Thyroid gland (tissue), 4 donors: ENCODE results near the gene NRM. TPM values are rescaled to one million over a fixed set of nuclear protein-coding genes. Genes with fewer than 3 reads are reported as not detected.

ENCODE experiments used
- DNase-seq, 2 donors: peaks; one replicate each; pipeline ENCODE4 v3.0.0-alpha.2; 2019
- H3K27ac ChIP-seq, 3 donors: fragments of 200-600 bp; sonication (generic); 1 replicate in 2 of 3; 2 replicates in 1 of 3; pipeline ENCODE4 v1.5.1; 2016 to 2019; ENCODE audit warnings: mild to moderate bottlenecking in 1 of 3, moderate library complexity in 1 of 3
- H3K27me3 ChIP-seq: fragments of 200-600 bp; sonication (generic); one replicate; pipeline ENCODE4 v1.5.1; 2019
- H3K36me3 ChIP-seq, 2 donors: fragments of 200-600 bp; sonication (generic); one replicate each; pipeline ENCODE4 v1.5.1; 2016 to 2019
- H3K4me1 ChIP-seq, 2 donors: fragments of 200-600 bp; sonication (generic); one replicate each; pipeline ENCODE4 v1.5.1; 2017 to 2019
- H3K4me3 ChIP-seq, 3 donors: fragments of 200-600 bp; sonication (generic); replicated peaks in 1 of 3; 1 replicate in 2 of 3; 2 replicates in 1 of 3; pipeline ENCODE4 v1.5.1; 2016; ENCODE audit warnings: mild to moderate bottlenecking in 1 of 3
- H3K9me3 ChIP-seq: fragments of 200-600 bp; sonication (generic); one replicate; pipeline ENCODE4 v1.5.1; 2017
- POLR2A ChIP-seq, 2 donors: fragments of 450-650 bp; IDR thresholded peaks; one replicate each; pipeline ENCODE4 v1.6.1; 2017; ENCODE audit warnings: antibody characterized with exemption in 2 of 2, mild to moderate bottlenecking in 2 of 2, moderate library complexity in 1 of 2
- WGBS, 2 donors: methylation state at CpG; one replicate each; pipeline ENCODE4 v1.1.5; 2017; 5-methylcytosine and 5-hydroxymethylcytosine counted together
- intact Hi-C: fragments of 100-400 bp; cut with DNase I; formaldehyde crosslinking; loops from one replicate; pipeline ENCODE4 v1.15.1; 2023
- total RNA-seq, 4 donors: library from RNA; depleted of rRNA; stranded (reverse); fragments of >200 nt; gene quantifications; one replicate each; pipeline ENCODE4 v1.2.3, GENCODE V29; 2016
- TF ChIP-seq, protein P1 (sequence below), 6 experiments: fragments of 200-600 bp in 3 of 6; fragments of 450-650 bp in 3 of 6; sonication (generic) in 3 of 6; IDR thresholded peaks; one replicate each; pipeline ENCODE4 v1.5.1; 2016 to 2019; ENCODE audit warnings: antibody characterized with exemption in 6 of 6, mild to moderate bottlenecking in 2 of 6, inconsistent platforms in 1 of 6, moderate library complexity in 1 of 6

NRM gene
- total RNA-seq, 4 donors from 2014 or later, result 3.5 to 8.3 (median 5.7) TPM

DNA sequence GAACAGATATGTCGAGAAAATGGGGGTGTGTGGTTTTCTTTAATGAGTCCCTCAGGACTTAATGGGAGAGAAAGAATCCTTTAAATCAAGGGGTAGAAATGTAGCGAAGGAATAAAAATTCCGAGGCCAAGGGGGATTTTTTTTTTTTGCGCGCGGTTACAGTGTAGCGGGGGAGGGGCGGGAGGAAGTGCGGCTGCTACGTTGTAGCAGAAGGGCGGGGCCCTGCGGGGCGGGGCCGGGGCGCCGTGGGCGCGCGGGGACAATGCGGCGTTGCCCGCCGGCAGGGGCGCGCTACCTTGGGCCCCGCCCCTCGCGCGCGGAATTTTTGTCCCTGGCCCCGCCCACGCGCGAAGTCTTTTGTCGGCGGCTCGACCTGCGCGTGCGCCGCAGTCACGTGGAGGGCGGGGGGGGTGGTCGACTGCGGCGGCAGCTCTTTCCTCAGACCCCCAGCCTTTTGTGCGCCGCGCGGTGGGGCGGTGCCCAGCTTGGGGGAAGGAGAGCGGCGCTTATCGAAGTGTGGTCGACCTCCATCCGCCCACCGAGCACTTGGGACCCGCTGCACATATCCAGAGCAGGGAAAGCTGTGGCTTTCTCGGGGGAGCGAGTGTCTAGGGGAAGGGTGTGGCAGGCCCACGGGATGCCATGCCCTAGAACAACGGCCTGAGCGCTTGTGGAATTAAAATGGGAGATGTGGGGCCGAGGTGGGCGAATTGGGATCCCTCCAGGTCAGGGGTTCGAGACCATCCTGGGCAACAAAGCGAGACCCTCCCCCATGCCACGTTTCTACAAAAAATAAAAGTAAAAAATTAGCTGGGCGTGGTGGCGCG is 30.6 kb upstream of the NRM start:
- 3 to 6% methylated on average over 22 to 33 of the region's 71 CpGs for WGBS, 2 donors

DNA sequence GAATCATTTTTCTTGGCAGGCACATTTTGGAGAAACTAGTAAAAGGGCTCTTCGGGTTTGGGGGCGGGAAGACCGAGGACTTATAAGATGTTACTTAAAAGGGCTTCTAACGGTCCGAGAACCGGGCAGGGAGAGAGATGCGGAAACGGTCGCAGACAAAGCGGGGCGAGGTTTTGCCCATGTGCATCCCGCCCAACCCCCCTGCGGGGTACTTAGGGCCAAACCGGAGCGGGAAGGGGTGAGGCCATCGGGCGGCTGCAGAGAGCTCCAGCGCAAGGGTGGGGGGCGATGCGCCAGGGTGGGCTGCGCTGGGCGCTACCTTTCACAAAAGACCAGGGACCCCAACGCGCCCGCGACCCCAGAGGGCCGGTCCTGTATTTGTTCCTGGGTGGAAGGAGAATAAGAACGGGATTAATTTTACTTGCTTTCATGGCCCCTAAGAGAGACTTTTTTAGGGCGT is 30.0 kb upstream of the NRM start:
- Histone ChIP-seq H3K36me3 (peaks cover 31 to 32% of the 10 kb centered on the region in 2 donors), H3K27ac (peak overlapping the region; percentile 89 to 96 (median 95)), H3K27me3 (no peaks in the 10 kb centered on the region), H3K9me3 (no peaks in the 10 kb centered on the region), H3K4me3 (peak overlapping the region; percentile 27 to 87 (median 62)), H3K4me1 (peaks cover 23 to 48% of the 10 kb centered on the region in 2 donors)
- 0% methylated on average over 22 to 29 of the region's 29 CpGs for WGBS, 2 donors
- peak; percentile 81 to 83 for DNase-seq
- TF ChIP-seq, protein P1, sequence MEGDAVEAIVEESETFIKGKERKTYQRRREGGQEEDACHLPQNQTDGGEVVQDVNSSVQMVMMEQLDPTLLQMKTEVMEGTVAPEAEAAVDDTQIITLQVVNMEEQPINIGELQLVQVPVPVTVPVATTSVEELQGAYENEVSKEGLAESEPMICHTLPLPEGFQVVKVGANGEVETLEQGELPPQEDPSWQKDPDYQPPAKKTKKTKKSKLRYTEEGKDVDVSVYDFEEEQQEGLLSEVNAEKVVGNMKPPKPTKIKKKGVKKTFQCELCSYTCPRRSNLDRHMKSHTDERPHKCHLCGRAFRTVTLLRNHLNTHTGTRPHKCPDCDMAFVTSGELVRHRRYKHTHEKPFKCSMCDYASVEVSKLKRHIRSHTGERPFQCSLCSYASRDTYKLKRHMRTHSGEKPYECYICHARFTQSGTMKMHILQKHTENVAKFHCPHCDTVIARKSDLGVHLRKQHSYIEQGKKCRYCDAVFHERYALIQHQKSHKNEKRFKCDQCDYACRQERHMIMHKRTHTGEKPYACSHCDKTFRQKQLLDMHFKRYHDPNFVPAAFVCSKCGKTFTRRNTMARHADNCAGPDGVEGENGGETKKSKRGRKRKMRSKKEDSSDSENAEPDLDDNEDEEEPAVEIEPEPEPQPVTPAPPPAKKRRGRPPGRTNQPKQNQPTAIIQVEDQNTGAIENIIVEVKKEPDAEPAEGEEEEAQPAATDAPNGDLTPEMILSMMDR (IDR thresholded peaks at IDR 0.05), result no peak
- no peak for TF ChIP-seq POLR2A (IDR thresholded peaks at IDR 0.05)
- intact Hi-C loops, result no loop called here

More for the DNA sequence above, 30.6 kb upstream of the NRM start:
- Histone ChIP-seq H3K9me3 (no peaks in the 10 kb centered on the region), H3K4me3 (peak overlapping the region; percentile 27 to 87 (median 62)), H3K27me3 (no peaks in the 10 kb centered on the region), H3K36me3 (peaks cover 32 to 34% of the 10 kb centered on the region in 2 donors), H3K27ac (peak overlapping the region; percentile 89 to 96 (median 95)), H3K4me1 (peaks cover 19 to 41% of the 10 kb centered on the region in 2 donors)
- peak in 1 of 2 donors; percentile 68 for TF ChIP-seq POLR2A (IDR thresholded peaks at IDR 0.05)
- TF ChIP-seq, protein P1 (IDR thresholded peaks at IDR 0.05), result peak in 3 of 6 experiments; percentile 50 to 58 (median 56)
- DNase-seq, result peak; percentile 92 to 93
- intact Hi-C loops, result loop anchor here (2.0 kb wide), 1 partner anchor 43 kb away; no protein-coding TSS in a partner anchor

DNA sequence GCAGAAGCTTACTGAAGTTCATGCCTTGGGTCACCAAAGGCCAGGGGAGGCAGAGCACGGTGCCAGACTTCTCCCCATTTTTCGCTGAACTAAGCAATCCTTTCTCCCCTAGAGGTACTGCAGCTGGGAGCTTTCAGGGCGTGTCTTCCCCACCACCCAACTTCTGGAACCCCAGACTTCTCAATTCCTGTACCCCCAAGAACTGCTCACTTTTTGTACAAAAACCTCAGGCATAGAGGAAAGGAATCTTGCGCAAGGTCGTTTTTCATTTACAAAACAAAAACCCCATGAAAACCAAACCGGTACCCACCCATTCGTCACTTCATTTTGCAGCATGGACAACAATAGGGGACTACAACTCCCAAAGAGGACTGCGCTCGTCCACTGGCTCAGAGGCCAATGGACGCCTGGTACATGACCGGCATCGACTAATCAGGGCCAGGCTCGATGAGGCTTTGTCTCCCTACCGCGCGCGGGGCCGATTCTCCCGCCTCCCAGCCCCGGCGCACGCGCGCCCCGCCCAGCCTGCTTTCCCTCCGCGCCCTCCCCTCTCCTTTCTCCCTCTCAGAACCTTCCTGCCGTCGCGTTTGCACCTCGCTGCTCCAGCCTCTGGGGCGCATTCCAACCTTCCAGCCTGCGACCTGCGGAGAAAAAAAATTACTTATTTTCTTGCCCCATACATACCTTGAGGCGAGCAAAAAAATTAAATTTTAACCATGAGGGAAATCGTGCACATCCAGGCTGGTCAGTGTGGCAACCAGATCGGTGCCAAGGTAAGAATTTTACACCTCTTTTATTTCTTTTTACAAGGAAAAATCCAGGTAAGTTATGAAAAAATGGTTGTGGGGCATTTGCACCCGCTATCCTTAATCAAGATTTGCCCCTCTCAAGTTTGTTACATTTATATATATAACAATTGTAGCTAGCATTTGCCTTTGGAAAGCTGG is 29.3 kb upstream of the NRM start, which contains the start of gene TUBB:
Gene TUBB (plus strand): TSS at position 562 of the 947 bp plus-strand sequence. CDS start 155 bp downstream, at position 717.
- H3K36me3 ChIP-seq, result peaks cover 24 to 27% of the 10 kb centered on the region in 2 donors
- H3K27ac ChIP-seq, result peak within 1 kb of the TSS; percentile 89 to 96 (median 95)
- peak; percentile 57 to 95 for TF ChIP-seq POLR2A (IDR thresholded peaks at IDR 0.05)
- TF ChIP-seq, protein P1 (IDR thresholded peaks at IDR 0.05), result peak in 3 of 6 experiments; percentile 2 to 26 (median 9)
- no peaks in the 10 kb centered on the region for H3K9me3 ChIP-seq
- DNase-seq, result peak; percentile 98
- H3K27me3 ChIP-seq, result no peaks in the 10 kb centered on the region
- H3K4me3 ChIP-seq, result peak within 1 kb of the TSS; percentile 27 to 87 (median 62)
- WGBS, 2 donors, result 0 to 1% methylated on average over 36 to 38 of the region's 38 CpGs
- peaks cover 23 to 49% of the 10 kb centered on the region in 2 donors for H3K4me1 ChIP-seq
- intact Hi-C loops, result no loop called here

DNA sequence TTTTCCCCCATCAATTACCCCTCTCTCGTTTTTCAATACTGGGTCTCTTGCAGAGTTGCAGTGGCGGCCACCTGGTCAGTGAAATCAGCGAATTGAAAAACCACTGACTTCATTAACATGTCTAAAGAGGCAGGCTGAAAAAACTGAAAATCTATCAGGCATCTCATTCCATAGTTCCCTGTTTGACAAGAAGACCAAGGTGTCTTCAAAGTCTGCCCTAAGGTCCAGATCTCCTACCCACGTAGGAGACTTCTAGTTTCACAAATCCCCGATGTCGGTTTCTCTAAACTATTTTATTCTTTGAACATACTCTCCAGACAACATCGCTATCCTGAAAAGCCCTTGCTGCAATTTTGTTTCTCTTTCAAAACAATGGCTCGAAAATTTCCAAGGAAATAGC is 28.6 kb upstream of the NRM start:
- Histone ChIP-seq H3K9me3 (no peaks in the 10 kb centered on the region), H3K27ac (peak overlapping the region; percentile 70 to 96 (median 75)), H3K4me1 (peaks cover 23 to 49% of the 10 kb centered on the region in 2 donors), H3K36me3 (peaks cover 17 to 23% of the 10 kb centered on the region in 2 donors), H3K4me3 (peak overlapping the region in 2 of 3 donors; percentile 7 to 87), H3K27me3 (no peaks in the 10 kb centered on the region)
- no peak for DNase-seq
- TF ChIP-seq, protein P1 (IDR thresholded peaks at IDR 0.05), result no peak
- TF ChIP-seq POLR2A (IDR thresholded peaks at IDR 0.05), result no peak
- whole genome bisulfite sequencing, 2 donors, result 17 to 19% methylated on average over 8 of the region's 8 CpGs
- intact Hi-C loops, result no loop called here
